Stimulated activated CD8-positive, alpha-beta memory T cell treated with anti-CD3 and anti-CD28 coated beads, Interleukin-7, amount 100 ng/mL, for 24 hours (primary cell): ENCODE measurements around the gene PRRG2.

ENCODE experiments used
- DNase-seq: peaks from one replicate; pipeline ENCODE4 v3.0.0-alpha.2; 2020; ENCODE audit warnings: low read depth

PRRG2 gene

GRCh38 chr19:49557641-49558325 is 23.3 kb upstream of the PRRG2 start:
- no peak for DNase-seq

DNA sequence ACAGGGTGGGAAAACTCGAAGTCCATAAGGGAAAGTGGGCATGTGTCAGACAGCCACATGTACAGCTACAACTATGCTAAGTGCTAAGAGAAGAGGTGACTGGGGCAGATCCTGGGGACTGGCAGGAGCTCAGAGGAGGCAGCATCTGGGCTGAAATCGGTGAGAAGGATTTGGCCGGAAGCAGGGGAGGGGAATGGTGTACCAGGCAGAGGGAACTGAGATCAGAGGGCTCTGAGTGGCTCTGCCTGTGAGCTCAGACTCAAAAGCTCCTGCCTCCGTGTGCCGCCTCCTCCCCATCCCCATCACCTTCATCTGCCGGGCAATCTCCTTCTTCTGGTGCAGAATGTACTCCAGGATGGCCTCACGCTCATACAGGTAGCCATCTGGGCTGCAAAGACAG is 22.5 kb upstream of the PRRG2 start:
- no peak for DNase-seq

DNA sequence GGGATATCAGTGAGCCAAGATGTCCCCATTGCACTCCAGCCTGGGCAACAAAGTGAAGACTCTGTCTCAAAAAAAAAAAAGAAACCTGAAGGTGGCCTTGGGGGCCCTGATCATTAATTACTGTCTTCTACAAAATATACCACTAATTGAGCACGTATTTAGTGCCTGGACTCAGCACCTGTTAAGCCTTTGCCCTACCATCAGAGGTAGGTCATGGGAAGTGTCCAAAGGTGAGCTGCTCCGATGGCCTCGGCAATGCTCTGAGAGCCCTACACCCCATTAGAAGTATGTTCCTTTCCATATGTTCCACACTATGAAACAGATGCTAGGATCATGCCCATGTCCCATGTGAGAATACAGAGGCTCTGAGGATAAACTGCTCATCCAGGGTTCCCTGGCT is 21.7 kb upstream of the PRRG2 start:
- no peak for DNase-seq

DNA sequence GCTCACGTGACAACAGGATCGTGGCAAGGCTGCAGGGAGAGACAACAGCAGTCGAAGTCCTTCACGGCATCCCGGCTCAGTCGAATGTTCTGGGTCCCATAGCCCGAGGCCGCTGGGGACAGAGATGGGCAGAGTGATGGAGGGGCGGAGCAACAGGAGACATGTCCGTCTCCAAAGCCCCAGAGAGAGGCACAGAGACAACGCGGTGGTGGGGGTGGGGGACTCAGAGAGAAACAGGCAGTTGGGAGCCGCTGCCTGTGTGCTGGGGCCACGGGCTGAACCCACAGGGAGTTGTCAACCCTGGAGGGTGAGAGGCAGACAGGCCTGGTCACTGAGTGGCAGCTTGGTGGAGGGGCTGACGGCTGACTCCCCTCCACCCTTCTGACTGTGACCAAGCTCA is 21.2 kb upstream of the PRRG2 start:
- no peak for DNase-seq

GRCh38 chr19:49560358-49560900 is 20.7 kb upstream of the PRRG2 start:
- DNase-seq = no peak

DNA sequence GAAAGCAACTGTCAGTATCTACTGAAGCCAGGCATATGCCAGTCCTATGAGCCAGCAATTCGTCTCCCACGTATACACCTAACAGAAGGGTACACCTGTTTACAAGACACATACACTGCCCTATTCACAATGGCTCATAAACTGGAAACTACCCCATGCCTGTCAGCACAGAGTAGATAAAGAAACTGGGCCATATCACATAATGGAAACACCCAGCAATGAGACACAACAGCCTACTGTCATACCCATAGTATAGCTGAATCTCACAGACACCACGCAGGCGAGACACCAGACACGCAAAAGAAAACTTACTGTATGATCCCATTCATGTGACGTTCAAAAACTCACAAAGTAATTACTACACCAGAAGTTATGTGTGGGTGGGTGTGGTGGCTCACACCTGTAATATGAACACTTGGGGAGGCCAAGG is 16.5 kb upstream of the PRRG2 start:
- DNase-seq = no peak

GRCh38 chr19:49565261-49565660 is 15.9 kb upstream of the PRRG2 start:
- DNase-seq = no peak

DNA sequence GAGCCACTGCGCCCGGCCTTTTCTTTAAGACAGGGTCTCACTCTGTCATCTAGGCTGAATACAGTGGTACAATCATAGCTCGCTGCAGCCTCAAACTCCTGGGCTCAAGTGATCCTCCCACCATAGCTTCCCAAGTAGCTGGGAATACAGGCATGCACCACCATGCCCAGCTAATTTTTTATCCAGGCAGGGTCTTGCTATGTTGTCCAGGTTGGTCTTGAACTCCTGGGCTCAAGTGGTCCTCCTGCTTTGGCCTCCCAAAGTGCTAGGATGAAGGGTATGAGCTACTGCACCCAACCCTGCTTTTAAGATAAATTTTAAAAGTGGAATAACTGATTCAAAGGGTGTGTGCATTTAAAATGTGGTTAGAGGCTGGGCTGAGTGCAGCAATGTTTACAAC is 14.8 kb upstream of the PRRG2 start:
- no peak for DNase-seq

DNA sequence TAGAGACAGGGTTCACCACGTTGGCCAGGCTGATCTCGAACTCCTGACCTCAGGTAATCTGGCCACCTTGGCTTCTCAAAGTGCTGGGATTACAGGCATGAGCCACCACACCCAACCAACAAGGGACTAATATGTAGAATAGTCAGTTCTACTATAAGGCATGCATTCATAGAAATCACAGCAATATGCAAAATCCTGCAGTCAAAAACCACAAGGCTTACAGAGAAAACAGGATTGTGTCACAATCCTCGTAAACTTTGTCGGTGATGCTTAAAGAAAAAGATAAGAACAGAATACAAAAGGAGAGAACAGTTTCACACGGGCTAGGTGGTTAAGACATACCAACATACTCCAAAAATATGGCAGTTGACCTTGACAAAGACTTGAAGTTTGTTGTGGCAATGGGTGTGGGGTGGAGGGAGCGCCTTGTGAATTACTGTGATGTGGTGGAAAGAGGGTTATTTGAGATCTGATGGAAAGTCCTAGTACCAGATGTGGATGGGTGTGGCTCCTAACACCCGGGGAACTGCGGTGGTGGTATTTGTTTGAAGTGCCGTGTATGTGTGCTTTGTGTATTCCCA is 13.2 kb upstream of the PRRG2 start:
- no peak for DNase-seq

GRCh38 chr19:49570138-49570856 is 10.8 kb upstream of the PRRG2 start:
- DNase-seq = no peak

DNA sequence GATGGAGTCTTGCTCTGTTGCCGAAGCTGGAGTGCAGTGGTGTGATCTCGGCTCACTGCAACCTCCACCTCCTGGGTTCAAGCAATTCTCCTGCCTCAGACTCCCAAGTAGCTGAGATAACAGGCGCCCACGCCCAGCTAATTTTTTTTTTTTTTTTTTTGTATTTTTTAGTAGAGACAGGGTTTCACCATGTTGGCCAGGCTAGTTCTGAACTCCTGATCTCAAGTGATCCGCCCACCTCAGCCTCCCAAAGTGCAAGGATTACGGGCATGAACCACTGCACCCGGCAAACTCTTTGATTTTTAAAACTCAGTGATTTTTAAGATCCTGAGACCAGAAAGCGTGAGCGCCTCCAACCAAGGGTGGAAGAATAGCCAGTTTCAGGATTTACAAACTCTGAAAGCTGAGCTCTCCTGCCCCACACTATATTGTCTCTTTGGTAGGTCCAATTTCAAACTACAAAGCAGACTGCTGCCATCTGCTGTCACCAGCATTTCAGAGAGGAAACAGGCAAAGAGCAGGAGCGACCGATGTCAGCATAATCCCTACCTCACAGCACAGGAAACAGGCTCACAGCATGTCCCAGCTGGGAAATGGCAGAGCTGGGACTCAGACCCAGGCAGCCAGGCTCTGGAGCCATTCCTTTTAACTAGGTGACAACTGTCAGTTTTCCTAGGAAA is 10.0 kb upstream of the PRRG2 start:
- no peak for DNase-seq

DNA sequence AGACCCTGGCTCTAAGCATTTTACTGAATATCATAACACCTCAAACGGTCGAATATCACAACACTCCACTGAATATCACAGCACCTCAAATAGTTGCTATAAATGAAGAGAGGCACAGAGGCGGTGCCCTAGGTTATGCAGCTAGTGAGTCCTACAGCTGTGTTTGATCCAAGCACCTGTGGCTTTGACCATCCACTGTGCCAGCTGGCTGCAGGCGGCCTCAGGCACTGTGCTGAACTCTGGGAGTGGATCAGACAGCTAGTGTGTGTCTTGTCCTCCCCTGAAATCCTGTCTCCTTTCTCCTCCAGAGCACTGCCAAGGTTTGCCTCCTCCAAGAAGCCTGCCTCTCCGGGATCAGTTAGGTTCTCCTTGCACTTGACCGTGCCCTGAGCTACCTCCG is 8.1 kb upstream of the PRRG2 start:
- DNase-seq = no peak

GRCh38 chr19:49573425-49573824 is 7.7 kb upstream of the PRRG2 start:
- DNase-seq = no peak

GRCh38 chr19:49574206-49574755 is 6.8 kb upstream of the PRRG2 start:
- no peak for DNase-seq

DNA sequence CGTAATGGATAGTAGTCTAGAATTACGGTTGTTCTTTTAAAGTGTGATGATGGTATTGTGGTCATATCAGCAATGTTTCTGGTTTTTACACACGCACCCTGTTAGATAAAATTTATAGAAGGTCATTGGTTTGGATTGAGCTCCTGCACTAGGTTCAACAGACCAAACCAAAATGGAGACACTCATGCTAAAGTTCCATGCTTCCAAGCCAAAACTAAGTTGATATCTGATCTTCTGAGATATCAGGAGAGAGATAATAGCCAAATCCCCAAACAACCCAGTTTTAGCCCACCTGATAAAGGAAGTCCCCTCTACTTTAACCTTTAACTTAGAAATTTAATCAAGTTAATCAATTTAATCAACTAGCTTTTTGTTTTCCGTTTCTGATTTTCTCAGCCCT is 1.9 kb upstream of the PRRG2 start:
- no peak for DNase-seq

- no peak for DNase-seq
These were observed 1.2 kb upstream of the PRRG2 start for GRCh38 chr19:49579947-49580263.

DNA sequence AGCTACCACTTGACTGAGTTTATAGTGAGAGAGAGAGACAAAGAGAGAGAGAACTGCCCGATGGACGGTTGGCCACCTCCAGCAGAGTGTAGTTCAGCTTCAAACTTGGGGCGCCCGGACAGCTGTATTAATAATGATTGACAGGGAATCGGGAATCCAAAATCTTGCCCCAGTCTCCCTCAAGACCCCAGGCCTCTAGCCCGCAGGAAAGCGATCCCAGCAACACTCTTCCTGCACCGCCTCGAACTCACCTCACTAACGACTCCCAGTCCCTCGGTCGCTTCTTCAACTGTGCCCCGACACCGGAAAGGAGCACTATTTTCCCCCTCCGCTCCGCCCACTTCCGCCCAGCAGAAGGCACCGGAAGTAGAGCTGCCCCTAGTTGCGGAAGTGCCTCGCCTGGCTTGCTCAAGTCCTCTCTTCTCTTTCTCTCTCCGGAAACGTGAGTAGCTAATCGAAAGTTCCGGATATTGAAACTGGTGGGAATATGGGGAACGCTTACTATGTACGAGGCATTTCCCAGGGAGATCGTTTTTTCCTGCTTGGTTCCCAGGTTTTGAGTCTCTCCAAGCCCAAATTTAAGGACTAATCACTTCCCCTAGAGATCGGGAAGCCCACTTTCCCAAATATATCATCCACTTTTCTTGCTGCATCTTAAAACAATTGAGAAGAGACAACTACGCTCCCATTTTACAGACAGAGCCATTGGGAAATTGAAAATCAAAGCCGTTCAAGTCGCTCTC is 681 bp upstream of the PRRG2 start, which contains the start of gene NOSIP:
TSS of gene NOSIP (minus strand) at position 293 of the 743 bp plus-strand sequence. CDS start 19,865 bp downstream, outside the sequence.
- peak; percentile 94 for DNase-seq

DNA sequence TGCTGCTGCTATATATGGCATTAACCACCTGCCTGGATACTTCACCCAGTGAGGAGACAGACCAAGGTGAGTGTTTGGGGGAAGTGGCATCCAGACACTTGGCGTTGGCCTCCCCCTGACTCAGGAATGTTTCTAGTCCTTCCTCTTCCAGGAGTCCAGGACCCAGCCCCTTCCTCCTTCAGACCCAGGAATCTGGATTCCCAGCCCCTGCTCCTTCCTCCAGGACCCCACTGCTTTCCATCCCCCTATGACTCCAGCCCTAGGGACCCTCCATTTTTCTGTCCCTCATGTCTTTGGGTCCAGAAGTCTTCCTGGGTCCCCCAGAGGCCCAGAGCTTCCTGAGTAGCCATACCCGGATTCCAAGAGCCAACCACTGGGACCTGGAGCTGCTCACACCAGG is 2.1 kb downstream of the PRRG2 start:
- DNase-seq = no peak

- DNase-seq = no peak
These were observed 3.9 kb downstream of the PRRG2 start for GRCh38 chr19:49585023-49585422.

- no peak for DNase-seq
These were observed 6.1 kb downstream of the PRRG2 start for GRCh38 chr19:49587227-49587626.

GRCh38 chr19:49588365-49589122 is 7.4 kb downstream of the PRRG2 start:
- no peak for DNase-seq
